ENCODE data around the gene GNPDA1. TPM values are rescaled to one million over a fixed set of nuclear protein-coding genes. Genes with fewer than 3 reads are reported as not detected.
"Not testable (repeated sequence)": the region's sequence is repeated elsewhere in the genome, so short reads cannot be mapped to it uniquely, and the experiment has no call there.

Gene GNPDA1
- total RNA-seq (2014; rRNA removed; shearing (Covaris generic)): 206 and 211 TPM in 2 replicates
- 167 and 178 TPM in 2 replicates for polyA plus RNA-seq (2015; cell fraction: cytosol; rRNA removed)
- polyA plus RNA-seq (2015; cell fraction: nucleus; rRNA removed): 153 and 186 TPM in 2 replicates

GRCh38 chr5:142012792-142013388 is at the start of gene GNPDA1:
Gene GNPDA1, minus strand, starts transcription at chr5:142013027. Its CDS starts 992 bp downstream, at chr5:142012035.
- in situ Hi-C loops (cut with HindIII; ENCODE audit: low pct_unique_long_range_greater_than_20kb, low sequenced_read_pairs): loop anchor here (25.0 kb wide), 1 partner anchor 124 kb away; no protein-coding TSS in a partner anchor

GRCh38 chr5:142059304-142059940 is 46.6 kb upstream of the GNPDA1 start:
- DNase-seq (ENCODE audit: low read depth, low spot score): peak; percentile 76
- in situ Hi-C loops (cut with HindIII; ENCODE audit: low pct_unique_long_range_greater_than_20kb, low sequenced_read_pairs): no loop called here

More at GRCh38 chr5:142012792-142013388, at the start of gene GNPDA1:
- DNase-seq (ENCODE audit: low read depth, low spot score): peak; percentile 74

- in situ Hi-C loops (cut with HindIII; ENCODE audit: low pct_unique_long_range_greater_than_20kb, low sequenced_read_pairs): no loop called here
- DNase-seq (ENCODE audit: low read depth, low spot score): no peak
Measured at GRCh38 chr5:142057697-142058056, 44.9 kb upstream of the GNPDA1 start.

- in situ Hi-C loops (cut with HindIII; ENCODE audit: low pct_unique_long_range_greater_than_20kb, low sequenced_read_pairs): no loop called here
- DNase-seq (ENCODE audit: low read depth, low spot score): no peak
Measured at GRCh38 chr5:142056816-142057696, 44.2 kb upstream of the GNPDA1 start.

DNA sequence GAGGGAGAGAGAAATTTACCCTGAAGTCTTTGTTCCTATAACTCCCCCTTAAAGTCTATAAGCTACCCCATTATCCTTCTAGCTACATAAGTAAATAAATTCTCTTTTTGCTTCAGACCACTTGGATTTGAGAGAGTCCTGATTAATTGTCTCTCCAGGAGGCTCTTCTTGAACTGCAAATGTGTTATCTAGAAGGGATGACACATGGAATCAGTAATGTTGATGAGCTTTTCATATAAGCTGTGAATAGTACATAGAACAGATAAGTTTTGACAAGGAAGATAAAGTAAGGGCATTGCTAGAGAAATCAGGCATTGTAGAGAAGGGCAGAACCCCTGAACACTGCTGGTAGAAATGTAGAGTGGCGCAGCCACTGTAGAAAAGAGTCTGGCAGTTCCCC is 42.5 kb upstream of the GNPDA1 start:
- no peak for DNase-seq (ENCODE audit: low read depth, low spot score)
- in situ Hi-C loops (cut with HindIII; ENCODE audit: low pct_unique_long_range_greater_than_20kb, low sequenced_read_pairs): no loop called here

- DNase-seq (ENCODE audit: low read depth, low spot score): peak; percentile 27
- in situ Hi-C loops (cut with HindIII; ENCODE audit: low pct_unique_long_range_greater_than_20kb, low sequenced_read_pairs): no loop called here
Measured at GRCh38 chr5:142053426-142054151, 40.8 kb upstream of the GNPDA1 start.

DNA sequence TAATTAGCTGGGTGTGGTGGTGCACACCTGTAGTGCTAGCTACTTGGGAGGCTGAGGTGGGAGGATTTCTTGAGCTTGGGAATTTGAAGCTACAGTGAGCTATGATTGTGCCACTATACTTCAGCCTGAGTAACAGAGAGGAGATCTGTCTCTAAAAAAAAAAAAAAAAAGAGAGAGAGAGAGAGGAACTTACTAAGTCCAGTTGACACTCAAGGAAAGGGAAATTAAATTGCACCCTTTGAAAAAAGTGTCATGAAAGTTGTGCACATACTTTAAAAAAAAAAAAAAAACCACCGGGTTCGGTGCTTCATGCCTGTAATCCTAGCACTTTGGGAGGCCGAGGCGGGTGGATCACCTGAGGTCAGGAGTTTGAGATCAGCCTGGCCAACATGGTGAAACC is 39.2 kb upstream of the GNPDA1 start:
- in situ Hi-C loops (cut with HindIII; ENCODE audit: low pct_unique_long_range_greater_than_20kb, low sequenced_read_pairs): not testable (repeated sequence)

DNA sequence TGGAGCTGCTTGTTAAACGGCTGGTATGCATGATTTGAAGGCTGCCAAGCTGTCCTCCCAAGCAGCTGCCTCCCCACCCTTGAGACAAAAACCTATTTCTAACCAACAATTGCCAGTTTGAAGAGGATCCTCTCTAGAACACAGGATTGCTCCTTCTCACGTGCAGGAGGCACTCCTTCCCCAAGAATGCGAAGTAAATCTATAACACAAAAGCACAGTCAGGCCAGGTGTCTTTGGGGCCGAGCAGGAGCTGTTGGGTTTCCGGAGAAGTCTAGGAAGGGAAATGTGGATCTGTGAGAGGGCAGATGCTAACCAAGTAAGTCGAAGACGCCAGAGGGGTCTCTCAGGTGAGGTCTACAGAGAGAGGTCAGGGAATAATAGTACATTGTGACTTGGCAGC is 35.4 kb upstream of the GNPDA1 start:
- no peak for DNase-seq (ENCODE audit: low read depth, low spot score)
- in situ Hi-C loops (cut with HindIII; ENCODE audit: low pct_unique_long_range_greater_than_20kb, low sequenced_read_pairs): no loop called here

More for the DNA sequence above, 39.2 kb upstream of the GNPDA1 start:
- not testable (repeated sequence) for DNase-seq (ENCODE audit: low read depth, low spot score)

- in situ Hi-C loops (cut with HindIII; ENCODE audit: low pct_unique_long_range_greater_than_20kb, low sequenced_read_pairs): no loop called here
- no peak for DNase-seq (ENCODE audit: low read depth, low spot score)
Measured at GRCh38 chr5:142046191-142046590, 33.4 kb upstream of the GNPDA1 start.

DNA sequence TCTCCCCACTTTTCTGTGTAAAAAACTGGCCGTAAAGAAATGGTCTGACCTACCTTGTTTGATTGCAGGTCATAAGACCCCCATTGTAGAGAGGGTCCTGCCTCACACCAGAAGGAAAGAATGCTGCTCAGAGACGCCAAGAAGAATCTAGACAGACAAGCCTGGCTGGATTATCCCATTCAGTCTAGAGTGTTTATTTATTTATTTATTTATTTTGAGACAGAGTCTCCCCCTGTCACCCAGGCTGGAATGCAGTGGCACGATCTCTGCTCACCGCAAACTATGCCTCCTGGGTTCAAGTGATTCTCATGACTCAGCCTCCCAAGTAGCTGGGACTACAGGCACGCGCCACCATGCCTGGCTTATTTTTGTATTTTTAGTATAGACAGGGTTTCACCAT is 28.1 kb upstream of the GNPDA1 start:
- DNase-seq (ENCODE audit: low read depth, low spot score); in situ Hi-C loops (cut with HindIII; ENCODE audit: low pct_unique_long_range_greater_than_20kb, low sequenced_read_pairs): not testable (repeated sequence)

DNA sequence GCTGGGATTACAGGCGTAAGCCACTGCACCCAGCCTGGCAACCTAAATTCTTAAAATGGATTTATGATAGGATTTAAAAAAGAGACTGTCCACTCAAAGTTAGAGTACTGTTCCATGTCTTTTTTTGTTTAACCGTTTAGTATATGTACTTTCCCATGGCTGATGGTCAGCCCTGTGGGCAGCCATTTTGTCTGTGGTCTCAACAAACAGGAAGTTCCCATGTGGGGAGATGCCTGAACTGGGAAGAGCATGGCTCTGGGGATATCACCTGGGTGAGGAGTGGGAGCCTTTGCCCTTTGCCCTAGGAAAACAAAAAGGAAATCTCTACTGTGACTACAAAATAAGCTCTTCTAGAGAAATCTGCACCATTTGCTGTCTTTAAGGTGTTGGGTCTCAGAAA is 27.5 kb upstream of the GNPDA1 start:
- in situ Hi-C loops (cut with HindIII; ENCODE audit: low pct_unique_long_range_greater_than_20kb, low sequenced_read_pairs): no loop called here
- no peak for DNase-seq (ENCODE audit: low read depth, low spot score)

DNA sequence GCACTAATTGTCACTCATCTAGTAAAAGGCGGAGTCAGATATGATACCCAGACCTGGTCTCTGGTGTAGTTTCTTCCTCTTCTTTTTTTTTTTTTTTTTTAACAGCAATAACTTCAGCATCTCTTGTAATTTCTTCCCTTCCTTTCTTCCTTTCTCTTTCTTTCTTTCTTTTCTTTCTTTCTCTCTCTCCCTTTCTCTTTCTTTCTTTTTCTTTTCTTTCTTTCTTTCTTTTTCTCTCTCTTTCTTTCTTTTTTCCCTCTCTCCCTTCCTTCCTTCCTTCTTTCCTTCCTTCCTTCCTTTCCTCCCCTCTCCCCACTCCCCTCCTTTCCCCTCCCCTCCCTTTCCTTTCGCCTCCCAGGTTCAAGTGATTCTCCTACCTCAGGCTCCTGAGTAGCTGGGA is 25.9 kb upstream of the GNPDA1 start:
- in situ Hi-C loops (cut with HindIII; ENCODE audit: low pct_unique_long_range_greater_than_20kb, low sequenced_read_pairs): no loop called here
- DNase-seq (ENCODE audit: low read depth, low spot score): no peak

- in situ Hi-C loops (cut with HindIII; ENCODE audit: low pct_unique_long_range_greater_than_20kb, low sequenced_read_pairs); DNase-seq (ENCODE audit: low read depth, low spot score): not testable (repeated sequence)
Measured at GRCh38 chr5:142037599-142037998, 24.8 kb upstream of the GNPDA1 start.

- no peak for DNase-seq (ENCODE audit: low read depth, low spot score)
- in situ Hi-C loops (cut with HindIII; ENCODE audit: low pct_unique_long_range_greater_than_20kb, low sequenced_read_pairs): no loop called here
Measured at GRCh38 chr5:142036918-142037317, 24.1 kb upstream of the GNPDA1 start.

- DNase-seq (ENCODE audit: low read depth, low spot score): no peak
- in situ Hi-C loops (cut with HindIII; ENCODE audit: low pct_unique_long_range_greater_than_20kb, low sequenced_read_pairs): no loop called here
Measured at GRCh38 chr5:142034994-142035393, 22.2 kb upstream of the GNPDA1 start.

- in situ Hi-C loops (cut with HindIII; ENCODE audit: low pct_unique_long_range_greater_than_20kb, low sequenced_read_pairs): not testable (repeated sequence)
Measured at GRCh38 chr5:142033632-142034567, 21.1 kb upstream of the GNPDA1 start.

More at GRCh38 chr5:142033632-142034567, 21.1 kb upstream of the GNPDA1 start:
- DNase-seq (ENCODE audit: low read depth, low spot score): not testable (repeated sequence)

Data from SK-MEL-5 (cell line).